Measurements from ENCODE around the gene MAPK11.

DNA sequence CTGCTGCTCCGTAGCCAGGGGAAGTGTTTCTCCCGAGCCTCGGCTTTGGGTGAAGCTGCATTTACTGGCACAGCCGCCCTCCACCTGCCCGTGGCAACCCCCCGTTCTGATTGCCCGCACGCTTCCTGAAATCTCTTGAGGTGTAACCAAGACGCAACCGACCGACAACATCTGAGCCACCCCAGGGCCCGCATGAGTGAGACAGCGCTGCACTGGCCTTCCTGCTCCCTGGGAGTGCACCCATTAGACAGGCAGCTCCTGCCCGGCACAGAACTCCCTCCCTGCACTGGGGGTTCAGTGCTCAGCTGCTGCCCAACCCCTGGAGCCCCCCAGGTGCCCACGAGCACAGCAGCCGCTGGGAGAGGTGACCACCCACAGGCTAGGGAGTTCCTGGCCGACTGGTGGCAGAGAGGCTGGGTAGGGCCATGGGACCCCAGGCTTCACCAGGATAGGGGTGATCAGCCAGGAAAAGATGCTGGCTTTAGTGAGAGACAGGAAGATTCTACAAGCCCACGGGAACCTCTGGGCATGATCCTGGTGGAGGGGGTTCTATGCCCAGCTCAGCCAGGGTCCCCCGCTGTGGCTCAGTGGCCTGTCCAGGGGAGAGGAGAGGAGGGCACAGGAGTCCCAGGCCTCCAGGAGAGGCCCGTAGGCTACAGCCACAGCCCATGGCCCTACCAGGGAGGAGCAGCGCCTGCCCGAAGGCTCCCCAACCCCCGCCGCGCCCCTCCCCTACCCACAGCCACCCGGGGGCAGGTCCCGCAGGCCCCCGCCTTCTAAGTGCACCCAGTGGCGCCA is 22.7 kb upstream of the MAPK11 start:
- TF ChIP-seq, protein P1, sequence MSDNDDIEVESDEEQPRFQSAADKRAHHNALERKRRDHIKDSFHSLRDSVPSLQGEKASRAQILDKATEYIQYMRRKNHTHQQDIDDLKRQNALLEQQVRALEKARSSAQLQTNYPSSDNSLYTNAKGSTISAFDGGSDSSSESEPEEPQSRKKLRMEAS (IDR thresholded peaks at IDR 0.05) = no peak
- TF ChIP-seq ZFX (IDR thresholded peaks at IDR 0.05) (no peak), EZH2phosphoT487 (IDR thresholded peaks at IDR 0.05; ENCODE audit: borderline replicate concordance) (no peak), POLR2AphosphoS5 (IDR thresholded peaks at IDR 0.05; ENCODE audit: low read depth, low read length) (no peak), POLR2A (IDR thresholded peaks at IDR 0.05; ENCODE audit: borderline replicate concordance, extremely low read depth, insufficient read depth, insufficient read length) (no peak), SIN3A (IDR thresholded peaks at IDR 0.05; ENCODE audit: low read depth) (no peak)
